Activated gamma-delta T cell (primary cell): ENCODE measurements around the gene OR2C3.
"Not testable (repeated sequence)": the region's sequence is repeated elsewhere in the genome, so short reads cannot be mapped to it uniquely, and the experiment has no call there.

Experiments
- DNase-seq: peaks from one replicate; lab custom pipeline; 2025; lab: John Stamatoyannopoulos, UW
- total RNA-seq, 2 donors: gene quantifications; one replicate each; lab custom pipeline; 2026; lab: John Stamatoyannopoulos, UW

The OR2C3 gene
- total RNA-seq = 0.05 to 0.13 reads per million in 2 donors

DNA sequence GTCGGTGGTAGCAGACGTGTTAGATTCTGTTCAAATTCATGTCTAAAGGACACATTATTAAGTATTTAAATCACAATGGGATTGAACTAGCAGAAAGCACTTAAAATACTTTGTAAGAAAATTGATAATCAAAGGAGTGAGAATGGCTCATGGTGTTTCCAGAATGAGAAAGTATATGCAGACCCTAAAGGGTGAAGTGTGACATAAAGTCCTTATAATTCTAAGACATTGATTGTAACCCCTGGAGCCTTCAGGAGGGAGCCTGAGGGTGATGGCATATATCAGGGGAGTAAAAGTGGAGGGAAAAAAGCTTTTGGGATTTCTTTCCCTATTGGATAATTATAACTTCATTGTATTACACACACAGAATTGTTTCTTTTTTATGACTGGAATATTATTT lies at the start of gene OR2C3:
OR2C3 (minus strand) TSS at position 101 of the 400 bp plus-strand sequence. CDS start 3,929 bp downstream, outside the sequence.
- no peak for DNase-seq

DNA sequence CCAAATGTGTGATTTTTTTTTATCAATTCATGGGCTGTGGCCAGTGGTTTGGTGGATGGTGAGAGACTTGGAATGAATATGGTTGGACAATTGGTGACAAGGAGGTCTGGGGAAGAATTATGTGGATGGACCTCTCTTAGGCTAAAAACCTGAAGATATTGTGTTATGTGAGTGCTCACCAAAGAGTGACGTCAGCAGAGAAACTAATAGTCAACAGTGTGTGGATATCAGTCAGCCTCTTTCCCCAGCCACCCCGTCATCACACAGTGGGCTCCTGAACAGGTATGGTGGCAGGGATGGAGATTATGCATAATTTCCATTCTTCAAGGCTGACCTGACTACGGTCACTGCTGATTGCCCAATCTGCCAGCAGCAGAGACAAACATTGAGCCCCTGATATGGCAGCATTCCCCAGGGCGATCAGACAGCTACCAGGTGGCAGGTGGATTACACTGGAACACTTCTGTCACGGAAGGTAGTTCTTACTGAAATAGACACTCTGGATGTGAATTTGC lies 42.8 kb upstream of the OR2C3 start:
- no peak for DNase-seq

GRCh38 chr1:247576514-247576913 lies 40.3 kb upstream of the OR2C3 start:
- DNase-seq = no peak

GRCh38 chr1:247574664-247575063 lies 38.4 kb upstream of the OR2C3 start:
- no peak for DNase-seq

DNA sequence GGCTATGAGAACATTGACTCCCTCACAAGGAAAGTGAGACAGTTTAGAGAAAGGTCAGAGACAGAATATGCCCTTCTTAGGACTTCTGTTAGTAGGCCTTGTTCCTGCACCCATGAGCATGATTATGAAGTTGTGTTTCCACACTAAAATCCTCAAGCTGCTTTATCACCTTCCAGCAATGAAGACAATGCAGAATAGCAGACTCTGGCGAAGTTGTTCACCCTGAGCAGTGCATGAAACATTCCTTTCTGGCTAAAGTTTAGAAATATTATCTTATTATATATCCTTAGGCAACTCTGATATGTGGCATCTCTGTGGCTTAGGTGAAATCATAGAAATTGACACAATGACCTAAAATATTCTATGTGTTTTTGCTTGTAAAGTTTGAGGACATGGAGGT lies 38.0 kb upstream of the OR2C3 start:
- no peak for DNase-seq

- no peak for DNase-seq
Observed at GRCh38 chr1:247562198-247562597, 26.0 kb upstream of the OR2C3 start.

DNA sequence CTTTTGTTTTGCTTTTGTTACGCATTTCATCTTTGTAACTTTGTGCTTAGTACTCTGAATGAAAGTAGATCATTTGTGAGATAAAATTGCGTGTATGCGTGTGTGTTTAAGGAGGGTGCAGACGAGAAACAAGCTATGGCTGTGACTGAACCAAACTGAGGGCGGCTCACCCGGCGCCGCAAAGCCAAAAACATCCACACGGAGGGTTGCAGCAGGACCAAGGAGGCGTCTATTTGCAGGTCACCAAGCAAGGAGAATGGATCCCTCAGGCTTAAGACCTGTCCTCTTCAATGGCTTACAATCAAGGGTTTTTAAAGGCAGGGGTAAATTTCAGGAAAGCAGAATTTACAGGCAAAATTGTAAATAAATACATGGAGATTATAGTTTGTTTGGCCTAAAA lies 25.5 kb upstream of the OR2C3 start:
- no peak for DNase-seq

GRCh38 chr1:247557926-247558674 lies 21.9 kb upstream of the OR2C3 start:
- no peak for DNase-seq

DNA sequence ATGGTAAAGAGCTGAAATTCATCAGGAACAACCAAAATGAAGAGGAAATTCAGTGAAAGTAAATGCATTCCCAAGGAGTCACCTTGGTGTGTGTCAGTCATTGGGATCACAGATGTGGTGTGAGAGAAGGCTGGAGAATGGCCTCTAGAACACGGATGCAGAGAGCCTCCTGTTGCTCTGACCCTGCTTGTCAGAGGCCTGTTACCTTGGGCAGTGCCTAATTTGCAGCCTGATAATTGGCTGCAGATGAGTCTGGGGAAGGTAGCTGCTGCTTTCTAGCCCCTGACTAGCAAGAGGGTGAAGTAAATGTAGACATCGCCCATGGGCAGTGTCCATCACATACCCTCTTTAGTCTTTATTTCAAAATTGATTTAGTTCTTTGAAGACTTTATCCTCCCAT lies 16.0 kb upstream of the OR2C3 start:
- no peak for DNase-seq

DNA sequence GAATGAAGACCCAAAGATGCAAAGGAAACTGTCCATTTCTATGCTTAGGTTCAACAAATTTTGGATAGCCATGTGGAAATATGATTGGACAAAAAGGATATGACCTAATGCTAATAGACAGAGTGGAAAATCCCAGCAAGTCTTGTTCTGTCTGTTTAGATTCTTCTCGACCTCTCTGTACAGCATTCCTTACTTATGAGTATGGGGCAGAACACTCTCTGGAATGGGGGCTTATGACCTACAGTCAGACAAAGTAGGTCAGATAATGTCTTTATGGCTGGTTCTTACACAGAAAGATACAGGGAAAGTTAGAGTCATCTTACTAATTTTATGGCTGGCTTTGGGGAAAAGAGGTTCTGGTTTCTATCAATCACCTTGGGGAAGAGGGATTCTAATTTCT lies 15.5 kb upstream of the OR2C3 start:
- DNase-seq = no peak

DNA sequence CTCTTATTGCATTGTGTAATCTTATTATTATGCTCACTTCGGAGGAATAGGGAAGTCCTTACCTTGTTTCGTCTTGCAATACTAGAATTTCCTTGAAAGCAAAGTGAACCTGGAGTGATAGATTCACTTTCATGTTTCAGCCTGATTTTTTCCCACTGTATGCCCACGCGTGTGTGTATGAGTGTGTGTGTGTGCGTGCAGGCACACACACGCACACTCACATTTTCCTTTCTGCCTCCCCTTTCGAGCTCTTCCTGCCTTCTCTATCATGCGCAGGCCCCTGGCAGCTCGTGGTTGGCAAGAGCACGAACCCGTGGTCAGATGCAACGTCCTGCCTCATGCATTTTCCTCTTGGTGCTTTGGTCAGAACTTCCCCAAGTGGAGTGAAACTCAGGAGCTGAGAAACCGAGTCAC lies 12.5 kb upstream of the OR2C3 start, which contains the start of gene GCSAML:
GCSAML (plus strand) TSS at position 366 of the 414 bp plus-strand sequence. CDS start 58 bp downstream, outside the sequence.
- DNase-seq = no peak

DNA sequence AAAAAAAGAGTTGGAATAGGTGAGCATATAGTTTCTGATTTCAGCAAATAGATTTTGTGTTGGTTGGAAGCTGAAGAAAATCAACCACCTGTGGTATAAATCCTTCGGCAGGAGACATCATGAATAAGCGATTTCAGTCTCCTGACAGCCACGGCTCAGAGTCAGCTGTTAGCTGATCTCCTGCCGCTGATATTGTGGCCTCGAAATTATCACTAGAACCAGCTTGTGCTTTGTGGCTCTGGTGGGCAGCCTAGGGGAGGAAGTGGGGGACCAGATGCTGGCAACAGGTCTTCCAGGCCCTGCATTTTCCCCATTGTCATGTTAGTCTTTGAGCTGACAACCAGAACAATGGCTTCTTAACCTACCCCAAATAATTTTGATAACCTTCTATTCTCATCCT lies 11.9 kb upstream of the OR2C3 start:
- DNase-seq = no peak

- no peak for DNase-seq
Observed at GRCh38 chr1:247542811-247543210, 6.6 kb upstream of the OR2C3 start.

GRCh38 chr1:247540581-247540980 lies 4.3 kb upstream of the OR2C3 start:
- no peak for DNase-seq

- no peak for DNase-seq
Observed at GRCh38 chr1:247539215-247539614, 3.0 kb upstream of the OR2C3 start.

DNA sequence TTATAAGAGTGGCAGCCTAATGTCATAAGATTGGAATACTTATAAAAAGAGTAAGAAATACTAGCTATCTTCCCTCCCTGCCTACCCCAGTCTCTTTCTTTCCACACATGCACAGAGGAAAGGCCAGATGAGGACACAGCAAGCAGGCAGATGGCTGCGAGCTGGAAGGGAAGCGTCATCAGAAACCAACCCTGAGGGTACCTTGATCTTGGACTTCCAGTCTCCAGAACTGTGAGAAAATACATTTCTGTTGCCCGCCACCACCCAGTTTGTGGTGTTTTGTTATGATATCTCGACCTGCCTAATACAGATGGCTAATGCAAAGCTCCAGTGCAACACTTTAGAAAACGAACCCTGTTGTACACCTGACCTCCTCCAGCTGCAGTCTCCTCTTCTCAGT lies 2.3 kb upstream of the OR2C3 start:
- no peak for DNase-seq

DNA sequence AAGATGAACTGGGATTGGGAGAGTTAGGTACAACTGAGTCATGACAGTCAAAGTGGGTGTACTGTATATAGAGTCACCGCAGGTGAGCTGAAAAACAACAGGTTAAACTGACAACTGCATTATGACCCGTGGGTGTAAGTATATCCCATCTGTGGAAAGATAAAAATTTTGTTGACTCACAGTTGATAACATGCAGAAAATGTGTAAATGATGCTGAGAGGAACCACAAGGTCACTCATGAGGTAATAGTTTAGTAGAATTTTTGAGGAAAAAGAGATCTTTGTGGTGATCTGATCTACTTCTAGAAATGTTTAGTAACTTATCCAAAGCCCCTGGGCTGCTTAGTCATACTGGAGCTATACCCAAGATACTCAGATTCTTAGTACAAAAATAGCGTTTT lies 838 bp downstream of the OR2C3 start:
- DNase-seq = no peak

DNA sequence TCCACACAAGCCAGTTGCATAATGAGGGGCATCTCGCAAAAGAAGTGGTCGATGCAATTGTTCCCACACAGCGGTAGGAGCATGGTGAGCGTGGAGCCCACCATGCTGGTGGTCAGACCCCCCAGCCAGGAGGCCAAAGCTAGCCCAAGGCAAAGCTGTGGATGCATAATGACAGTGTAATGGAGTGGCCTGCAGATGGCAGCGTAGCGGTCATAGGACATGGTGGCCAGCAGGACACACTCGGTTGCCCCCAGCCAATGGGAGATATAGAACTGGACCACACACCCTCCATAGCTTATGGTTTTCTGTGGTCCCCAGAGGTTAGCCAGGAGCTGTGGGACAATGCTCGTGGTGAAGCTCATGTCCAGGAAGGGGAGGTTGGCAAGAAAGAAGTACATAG lies 4.3 kb downstream of the OR2C3 start:
- no peak for DNase-seq

DNA sequence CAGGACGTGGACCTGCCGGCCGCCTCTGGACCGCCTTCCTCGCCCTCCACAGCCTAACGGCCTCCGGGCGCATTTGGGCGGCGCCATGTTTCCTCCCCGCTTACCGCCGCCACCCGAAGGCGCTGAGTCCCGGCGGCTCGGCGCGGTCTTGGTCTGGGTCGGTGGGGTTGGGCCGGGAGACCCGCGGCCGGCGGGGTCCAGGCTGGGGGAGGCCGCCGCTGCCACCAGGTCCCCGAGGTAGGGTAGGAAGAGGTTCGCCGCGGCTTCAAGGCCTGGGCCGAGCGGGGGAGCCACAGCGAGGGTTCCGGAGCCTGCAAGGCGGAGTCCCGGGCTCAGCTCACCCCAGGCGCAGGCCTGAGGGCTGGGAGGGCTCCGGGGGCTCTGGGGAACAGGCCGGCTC lies 5.5 kb downstream of the OR2C3 start:
- DNase-seq = no peak

DNA sequence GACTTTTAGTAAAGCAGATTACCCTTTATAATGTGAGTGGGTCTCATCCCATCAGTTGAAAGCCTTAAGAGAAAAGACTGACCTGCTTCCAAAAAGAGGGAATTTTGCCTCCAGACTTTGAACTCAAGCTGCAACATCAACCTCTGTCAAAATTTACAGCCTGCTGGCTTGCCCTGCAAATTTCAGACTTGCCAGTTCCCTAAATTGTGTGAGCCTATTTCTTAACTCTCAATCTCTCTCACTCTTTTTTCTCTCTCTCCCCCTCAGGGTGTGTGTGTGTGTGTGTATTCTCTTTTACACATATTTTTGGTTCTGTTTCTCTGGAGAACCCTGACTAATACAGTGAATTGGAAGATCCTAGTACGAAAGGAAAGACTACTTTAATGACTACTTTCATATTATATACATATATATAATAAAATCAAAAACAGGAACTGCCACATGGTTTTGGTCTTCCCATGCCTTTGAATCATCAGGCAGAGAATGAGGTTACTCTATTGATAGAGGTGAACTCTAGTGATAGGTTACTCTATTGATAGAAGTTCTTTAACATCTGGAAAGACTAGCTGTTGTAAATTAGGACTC lies 6.4 kb downstream of the OR2C3 start:
- DNase-seq = no peak

DNA sequence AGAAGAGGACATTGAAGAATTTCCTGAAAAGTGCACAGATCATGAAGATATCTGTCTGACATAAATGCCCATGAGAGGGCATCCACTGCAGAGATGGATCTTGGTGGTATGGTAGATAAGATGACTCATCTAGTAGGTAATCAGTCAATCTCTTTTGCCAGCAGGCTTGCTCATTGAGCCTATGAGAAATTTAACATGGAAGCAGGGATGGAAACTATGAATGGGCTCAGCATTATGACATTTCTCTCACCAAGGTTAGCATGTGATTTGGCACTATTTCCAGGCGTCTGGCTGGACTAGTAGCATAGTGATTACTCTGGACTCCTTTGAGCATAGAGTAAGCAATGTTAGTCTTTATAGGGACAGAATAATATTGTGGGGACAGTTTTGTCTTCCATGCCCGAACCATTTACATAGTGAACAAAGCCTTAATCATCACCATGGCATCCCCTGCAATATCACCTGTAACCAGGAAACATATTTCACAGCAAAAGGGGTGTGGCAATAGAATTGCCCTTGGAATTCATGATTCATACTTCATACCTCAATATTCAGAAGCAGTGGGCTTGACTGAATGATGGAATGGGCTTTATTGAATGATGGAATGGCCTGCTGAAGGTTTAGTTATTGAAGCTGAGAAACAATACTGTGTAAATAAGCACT lies 7.3 kb downstream of the OR2C3 start:
- DNase-seq = no peak

DNA sequence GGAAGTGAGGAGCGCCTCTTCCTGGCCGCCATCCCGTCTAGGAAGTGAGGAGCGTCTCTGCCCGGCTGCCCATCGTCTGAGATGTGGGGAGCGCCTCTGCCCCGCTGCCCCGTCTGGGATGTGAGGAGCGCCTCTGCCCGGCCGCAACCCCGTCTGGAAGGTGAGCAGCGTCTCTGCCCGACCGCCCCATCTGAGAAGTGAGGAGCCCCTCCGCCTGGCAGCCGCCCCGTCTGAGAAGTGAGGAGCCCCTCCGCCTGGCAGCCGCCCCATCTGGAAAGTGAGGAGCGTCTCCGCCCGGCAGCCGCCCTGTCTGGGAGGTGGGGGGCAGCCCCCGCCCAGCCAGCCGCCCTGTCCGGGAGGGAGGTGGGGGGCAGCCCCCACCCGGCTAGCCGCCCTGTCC lies 14.4 kb downstream of the OR2C3 start:
- DNase-seq = not testable (repeated sequence)

GRCh38 chr1:247518613-247518891 lies 17.7 kb downstream of the OR2C3 start:
- no peak for DNase-seq
